ENCODE results near the gene PDS5B. TPM values are rescaled to one million over a fixed set of nuclear protein-coding genes. Genes with fewer than 3 reads are reported as not detected.
"Not testable (repeated sequence)": the region's sequence is repeated elsewhere in the genome, so short reads cannot be mapped to it uniquely, and the experiment has no call there.

PDS5B gene
- total RNA-seq, 1 donor from 2014 or later = 25.1 TPM

GRCh38 chr13:32824675-32825074 lies 238.4 kb downstream of the PDS5B start:
- intact Hi-C loops (cut with DNase I) = no loop called here
- ATAC-seq (no peak), DNase-seq (ENCODE audit: missing footprints) (no peak)

- no peak for DNase-seq (ENCODE audit: missing footprints)
- intact Hi-C loops (cut with DNase I) = no loop called here
- ATAC-seq = no peak
Observed at GRCh38 chr13:32825481-32825880, 239.2 kb downstream of the PDS5B start.

- ATAC-seq; intact Hi-C loops (cut with DNase I); DNase-seq (ENCODE audit: missing footprints): not testable (repeated sequence)
Observed at GRCh38 chr13:32826372-32826771, 240.1 kb downstream of the PDS5B start.

Other genes starting within 250 kb of the PDS5B start
- 4.7 TPM for gene N4BP2L1, start 158.3 kb upstream of the PDS5B start, total RNA-seq
- 115 TPM for gene N4BP2L2, start 47.7 kb upstream of the PDS5B start, total RNA-seq